IPS-NIHi11 (cell line): ENCODE data around the gene THBS3.
A peak's percentile ranks its signal among the peaks of the same experiment; 100 is the strongest.
"Not testable (repeated sequence)": the region's sequence is repeated elsewhere in the genome, so short reads cannot be mapped to it uniquely, and the experiment has no call there.

ENCODE experiments used
- DNase-seq: peaks from one replicate; pipeline ENCODE4 v3.0.0; 2012; ENCODE audit warnings: mixed read lengths, low spot score

THBS3 gene

GRCh38 chr1:155173478-155174323 is 34.0 kb downstream of the THBS3 start, which contains the start of gene TRIM46:
Gene TRIM46 (plus strand): TSS chr1:155173849. CDS start chr1:155173967, 118 bp downstream.
- DNase-seq, result peak; percentile 72

- peak; percentile 97 for DNase-seq
Observed at GRCh38 chr1:155172732-155173477, 34.8 kb downstream of the THBS3 start, which contains the start of gene KRTCAP2. Gene KRTCAP2 (minus strand): TSS chr1:155173304. CDS start chr1:155173224, 80 bp downstream.

GRCh38 chr1:155171836-155172731 is 35.6 kb downstream of the THBS3 start:
- DNase-seq, result no peak

- DNase-seq, result no peak
Observed at GRCh38 chr1:155170806-155171205, 36.9 kb downstream of the THBS3 start.

- DNase-seq, result no peak
Observed at GRCh38 chr1:155170101-155170785, 37.5 kb downstream of the THBS3 start.

- DNase-seq, result no peak
Observed at GRCh38 chr1:155169541-155169940, 38.2 kb downstream of the THBS3 start.

- no peak for DNase-seq
Observed at GRCh38 chr1:155168456-155169210, 39.1 kb downstream of the THBS3 start.

- DNase-seq, result not testable (repeated sequence)
Observed at GRCh38 chr1:155168105-155168445, 39.6 kb downstream of the THBS3 start.

GRCh38 chr1:155167166-155168104 is 40.3 kb downstream of the THBS3 start:
- DNase-seq, result peak; percentile 87

- peak; percentile 29 for DNase-seq
Observed at GRCh38 chr1:155166471-155167165, 41.1 kb downstream of the THBS3 start.

- peak; percentile 18 for DNase-seq
Observed at GRCh38 chr1:155166051-155166470, 41.6 kb downstream of the THBS3 start.

GRCh38 chr1:155164625-155165024 is 43.1 kb downstream of the THBS3 start:
- not testable (repeated sequence) for DNase-seq

- not testable (repeated sequence) for DNase-seq
Observed at GRCh38 chr1:155163785-155164184, 43.9 kb downstream of the THBS3 start.

- DNase-seq, result not testable (repeated sequence)
Observed at GRCh38 chr1:155162631-155163030, 45.1 kb downstream of the THBS3 start.

- no peak for DNase-seq
Observed at GRCh38 chr1:155160128-155160527, 47.6 kb downstream of the THBS3 start.

- no peak for DNase-seq
Observed at GRCh38 chr1:155158991-155159390, 48.7 kb downstream of the THBS3 start.

- DNase-seq, result not testable (repeated sequence)
Observed at GRCh38 chr1:155155996-155156643, 51.6 kb downstream of the THBS3 start.
